PC-3 (cell line): ENCODE data around the gene ZBTB46. TPM values are rescaled to one million over a fixed set of nuclear protein-coding genes. Genes with fewer than 3 reads are reported as not detected.

Experiments used
- ATAC-seq: fragments of 200-7000 bp; cut with Tn5 transposase; 2 replicates; pipeline ENCODE4 v1.9.1; 2020; ENCODE audit warnings: mild to moderate bottlenecking, moderate library complexity
- BruUV-seq: library from RNA; stranded (reverse); fragments of 400-500 nt; replicated peaks from 2 replicates; lab custom pipeline; 2021; lab: Mats Ljungman, UMichigan
- CTCF ChIA-PET: fragments of 300-600 bp; sonication (Branson Sonifier 250); formaldehyde crosslinking; loops from one replicate; lab custom pipeline; 2022; ENCODE audit warnings: antibody characterized with exemption; lab: Charles Lee
- POLR2A ChIA-PET: fragments of 300-600 bp; sonication (Branson Sonifier 250); formaldehyde crosslinking; loops from one replicate; lab custom pipeline; 2022; ENCODE audit warnings: antibody characterized with exemption; ENCODE audit not compliant: unreplicated experiment; lab: Charles Lee
- DNase-seq: peaks from one replicate; pipeline ENCODE4 v3.0.0-alpha.2; 2015
- H2AFZ ChIP-seq: fragments of 300-600 bp; sonication (generic); 2 replicates; pipeline ENCODE4 v1.6.0; 2016; ENCODE audit warnings: antibody characterized with exemption, low read length
- H3F3A ChIP-seq: fragments of 300-600 bp; sonication (generic); one replicate; pipeline ENCODE4 v1.6.0; 2017; ENCODE audit warnings: antibody characterized with exemption, low read length, control low read depth, mild to moderate bottlenecking; ENCODE audit not compliant: unreplicated experiment
- H3K27ac ChIP-seq: fragments of 300-600 bp; sonication (generic); 2 replicates; pipeline ENCODE4 v1.5.1; 2016; ENCODE audit warnings: mild to moderate bottlenecking, low read length
- H3K27me3 ChIP-seq: fragments of 300-600 bp; sonication (generic); 2 replicates; pipeline ENCODE4 v1.6.1; 2016; ENCODE audit warnings: low read length, mixed read lengths
- H3K36me3 ChIP-seq: fragments of 300-600 bp; sonication (generic); 2 replicates; pipeline ENCODE4 v1.6.1; 2016; ENCODE audit warnings: low read depth, mixed run types, low read length, mixed read lengths
- H3K4me1 ChIP-seq: fragments of 300-600 bp; sonication (generic); 2 replicates; pipeline ENCODE4 v1.5.1; 2016; ENCODE audit warnings: low read length; ENCODE audit not compliant: insufficient read depth
- H3K4me2 ChIP-seq: fragments of 300-600 bp; sonication (generic); 2 replicates; pipeline ENCODE4 v1.6.0; 2016; ENCODE audit warnings: low read length
- H3K4me3 ChIP-seq: fragments of 300-600 bp; sonication (generic); 2 replicates; pipeline ENCODE4 v1.5.1; 2016; ENCODE audit warnings: mild to moderate bottlenecking, low read length, mixed read lengths
- H3K79me2 ChIP-seq: fragments of 300-600 bp; sonication (generic); 2 replicates; pipeline ENCODE4 v1.6.1; 2017; ENCODE audit warnings: low read length, mixed read lengths
- H3K9ac ChIP-seq: fragments of 300-600 bp; sonication (generic); 2 replicates; pipeline ENCODE4 v1.6.0; 2016; ENCODE audit warnings: mild to moderate bottlenecking, low read length
- H3K9me2 ChIP-seq: fragments of 300-600 bp; sonication (generic); replicated peaks from 2 replicates; pipeline ENCODE4 v1.6.1; 2016; ENCODE audit warnings: mixed run types, low read length, mixed read lengths
- H3K9me3 ChIP-seq: fragments of 300-600 bp; sonication (generic); 2 replicates; pipeline ENCODE4 v1.6.1; 2016; ENCODE audit warnings: low read length, mixed read lengths
- H4K20me1 ChIP-seq: fragments of 300-600 bp; sonication (generic); 2 replicates; pipeline ENCODE4 v1.6.1; 2016; ENCODE audit warnings: low read length, mixed read lengths
- CTCF ChIP-seq: fragments of 300-600 bp; sonication (generic); conservative IDR thresholded peaks from 2 replicates; pipeline ENCODE4 v1.5.1; 2017; ENCODE audit warnings: antibody characterized with exemption, low read depth, mild to moderate bottlenecking, low read length
- EZH2 ChIP-seq: fragments of 300-600 bp; sonication (generic); IDR thresholded peaks from one replicate; pipeline ENCODE4 v1.6.1; 2017; ENCODE audit warnings: antibody characterized with exemption, mild to moderate bottlenecking, low read length; ENCODE audit not compliant: unreplicated experiment
- EZH2phosphoT487 ChIP-seq: fragments of 300-600 bp; sonication (generic); IDR thresholded peaks from 2 replicates; pipeline ENCODE4 v1.6.1; 2018; ENCODE audit warnings: mild to moderate bottlenecking, antibody characterized with exemption, low read length, borderline replicate concordance
- intact Hi-C: fragments of 100-400 bp; cut with micrococcal nuclease; formaldehyde crosslinking; loops from 2 replicates; pipeline ENCODE4 v1.9.0; 2023
- total RNA-seq: library from RNA; depleted of rRNA; stranded (reverse); fragments of >200 nt; gene quantifications from 2 replicates; pipeline ENCODE4 v1.2.3, GENCODE V29; 2014

Gene ZBTB46
- total RNA-seq, 1 experiment from 2014 or later, result 7.3 TPM

GRCh38 chr20:63695424-63696305 lies 135.4 kb downstream of the ZBTB46 start:
- ChIA-PET POLR2A (interaction anchor here (0.6 kb wide), 1 partner anchor 13 kb away, joined by 3 read pairs; no protein-coding TSS in a partner anchor), CTCF (interaction anchor here (1.0 kb wide), 1 partner anchor 54 kb away, joined by 4 read pairs; no protein-coding TSS in a partner anchor)
- BruUV-seq, result no TSS peak
- Histone ChIP-seq H3F3A (no peaks in the 10 kb centered on the region), H2AFZ (no peak overlapping the region), H3K79me2 (0 out of 2 replicates have a peak, but pooled peaks cover 7% of the 10 kb centered on the region), H3K9ac (no peak overlapping the region), H3K4me2 (no peak overlapping the region), H3K27ac (no peak overlapping the region), H3K36me3 (peaks cover 4% of the 10 kb centered on the region; the same call in 1 of the 2 replicates), H3K27me3 (no peaks in the 10 kb centered on the region), H3K9me3 (no peaks in the 10 kb centered on the region), H3K4me3 (no peak overlapping the region), H4K20me1 (no peaks in the 10 kb centered on the region), H3K4me1 (peaks cover 39% of the 10 kb centered on the region), H3K9me2 (no peaks in the 10 kb centered on the region)
- no peak for ATAC-seq
- intact Hi-C loops, result no loop called here
- no peak for DNase-seq
- TF ChIP-seq EZH2phosphoT487 (no peak), CTCF (no peak), EZH2 (no peak)

GRCh38 chr20:63694584-63695423 lies 136.3 kb downstream of the ZBTB46 start:
- no peak overlapping the region for H3K9ac ChIP-seq
- H3K9me2 ChIP-seq, result no peaks in the 10 kb centered on the region
- DNase-seq, result no peak
- no peak overlapping the region for H3K4me2 ChIP-seq
- H4K20me1 ChIP-seq, result no peaks in the 10 kb centered on the region
- no TSS peak for BruUV-seq
- ChIA-PET CTCF (no interaction called here), POLR2A (no interaction called here)
- H3K4me1 ChIP-seq, result peaks cover 36% of the 10 kb centered on the region
- no peak for ATAC-seq
- H3F3A ChIP-seq, result no peaks in the 10 kb centered on the region
- TF ChIP-seq EZH2phosphoT487, result no peak
- no peak for TF ChIP-seq CTCF
- TF ChIP-seq EZH2, result no peak
- H2AFZ ChIP-seq, result no peak overlapping the region
- H3K36me3 ChIP-seq, result no peaks in the 10 kb centered on the region; the same call in 1 of the 2 replicates
- intact Hi-C loops, result no loop called here
- H3K79me2 ChIP-seq, result 0 out of 2 replicates have a peak, but pooled peaks cover 7% of the 10 kb centered on the region
- H3K9me3 ChIP-seq, result no peaks in the 10 kb centered on the region
- H3K27ac ChIP-seq, result no peak overlapping the region
- no peaks in the 10 kb centered on the region for H3K27me3 ChIP-seq
- H3K4me3 ChIP-seq, result no peak overlapping the region
